ENCODE measurements around the gene MYCBP2. TPM values are rescaled to one million over a fixed set of nuclear protein-coding genes. Genes with fewer than 3 reads are reported as not detected.

Gene MYCBP2
- total RNA-seq, 1 experiment from 2014 or later: 22.0 TPM

GRCh38 chr13:77345150-77345780, 18.4 kb upstream of the MYCBP2 start:
- Mint-ChIP-seq H3K36me3 (ENCODE audit: insufficient read depth, unreplicated experiment) (no peaks in the 10 kb centered on the region), H3K27ac (ENCODE audit: unreplicated experiment) (no peak overlapping the region), H3K4me1 (ENCODE audit: low read depth, unreplicated experiment) (no peaks in the 10 kb centered on the region), H3K9me3 (ENCODE audit: low read depth, unreplicated experiment) (no peaks in the 10 kb centered on the region), H3K4me3 (ENCODE audit: low read depth, unreplicated experiment) (no peak overlapping the region), H3K27me3 (ENCODE audit: unreplicated experiment) (no peaks in the 10 kb centered on the region)
- DNase-seq: no peak
- intact Hi-C loops (cut with micrococcal nuclease; ENCODE audit: unreplicated experiment): no loop called here
- no TSS peak for BruUV-seq (replicated peaks)
- TF ChIP-seq CTCF (IDR thresholded peaks at IDR 0.05; ENCODE audit: unreplicated experiment): no peak
- CTCF ChIA-PET: no interaction called here

GRCh38 chr13:77343841-77344240, 16.9 kb upstream of the MYCBP2 start:
- CTCF ChIA-PET: no interaction called here
- no peak overlapping the region for H3K27ac Mint-ChIP-seq (ENCODE audit: unreplicated experiment)
- TF ChIP-seq CTCF (IDR thresholded peaks at IDR 0.05; ENCODE audit: unreplicated experiment): no peak
- no TSS peak for BruUV-seq (replicated peaks)
- intact Hi-C loops (cut with micrococcal nuclease; ENCODE audit: unreplicated experiment): no loop called here
- no peaks in the 10 kb centered on the region for H3K9me3 Mint-ChIP-seq (ENCODE audit: low read depth, unreplicated experiment)
- DNase-seq: no peak
- H3K27me3 Mint-ChIP-seq (ENCODE audit: unreplicated experiment): no peaks in the 10 kb centered on the region
- H3K36me3 Mint-ChIP-seq (ENCODE audit: insufficient read depth, unreplicated experiment): no peaks in the 10 kb centered on the region
- no peaks in the 10 kb centered on the region for H3K4me1 Mint-ChIP-seq (ENCODE audit: low read depth, unreplicated experiment)
- no peak overlapping the region for H3K4me3 Mint-ChIP-seq (ENCODE audit: low read depth, unreplicated experiment)

GRCh38 chr13:77339408-77339807, 12.5 kb upstream of the MYCBP2 start:
- no peaks in the 10 kb centered on the region for H3K4me1 Mint-ChIP-seq (ENCODE audit: low read depth, unreplicated experiment)
- H3K27me3 Mint-ChIP-seq (ENCODE audit: unreplicated experiment): no peaks in the 10 kb centered on the region
- no peak overlapping the region for H3K27ac Mint-ChIP-seq (ENCODE audit: unreplicated experiment)
- H3K9me3 Mint-ChIP-seq (ENCODE audit: low read depth, unreplicated experiment): no peaks in the 10 kb centered on the region
- DNase-seq: no peak
- CTCF ChIA-PET: no interaction called here
- H3K36me3 Mint-ChIP-seq (ENCODE audit: insufficient read depth, unreplicated experiment): no peaks in the 10 kb centered on the region
- TF ChIP-seq CTCF (IDR thresholded peaks at IDR 0.05; ENCODE audit: unreplicated experiment): no peak
- intact Hi-C loops (cut with micrococcal nuclease; ENCODE audit: unreplicated experiment): no loop called here
- BruUV-seq (replicated peaks): no TSS peak
- H3K4me3 Mint-ChIP-seq (ENCODE audit: low read depth, unreplicated experiment): no peak overlapping the region

- Mint-ChIP-seq H3K4me1 (ENCODE audit: low read depth, unreplicated experiment) (no peaks in the 10 kb centered on the region), H3K4me3 (ENCODE audit: low read depth, unreplicated experiment) (no peak overlapping the region), H3K9me3 (ENCODE audit: low read depth, unreplicated experiment) (no peaks in the 10 kb centered on the region), H3K36me3 (ENCODE audit: insufficient read depth, unreplicated experiment) (no peaks in the 10 kb centered on the region), H3K27me3 (ENCODE audit: unreplicated experiment) (no peaks in the 10 kb centered on the region), H3K27ac (ENCODE audit: unreplicated experiment) (no peak overlapping the region)
- BruUV-seq (replicated peaks): no TSS peak
- CTCF ChIA-PET: no interaction called here
- no peak for TF ChIP-seq CTCF (IDR thresholded peaks at IDR 0.05; ENCODE audit: unreplicated experiment)
- intact Hi-C loops (cut with micrococcal nuclease; ENCODE audit: unreplicated experiment): no loop called here
- no peak for DNase-seq
Measured at GRCh38 chr13:77338961-77339401, 12.1 kb upstream of the MYCBP2 start.

Data from Calu3 (cell line).